ENCODE measurements around the gene RNF168. TPM values are rescaled to one million over a fixed set of nuclear protein-coding genes. Genes with fewer than 3 reads are reported as not detected.

Gene RNF168
- total RNA-seq, 2 experiments from 2014 or later, result 26.1 to 27.4 TPM

GRCh38 chr3:196547067-196547466, 43.5 kb upstream of the RNF168 start:
- no peak overlapping the region for H3K4me3 Mint-ChIP-seq
- POLR2A ChIA-PET, result no interaction called here

DNA sequence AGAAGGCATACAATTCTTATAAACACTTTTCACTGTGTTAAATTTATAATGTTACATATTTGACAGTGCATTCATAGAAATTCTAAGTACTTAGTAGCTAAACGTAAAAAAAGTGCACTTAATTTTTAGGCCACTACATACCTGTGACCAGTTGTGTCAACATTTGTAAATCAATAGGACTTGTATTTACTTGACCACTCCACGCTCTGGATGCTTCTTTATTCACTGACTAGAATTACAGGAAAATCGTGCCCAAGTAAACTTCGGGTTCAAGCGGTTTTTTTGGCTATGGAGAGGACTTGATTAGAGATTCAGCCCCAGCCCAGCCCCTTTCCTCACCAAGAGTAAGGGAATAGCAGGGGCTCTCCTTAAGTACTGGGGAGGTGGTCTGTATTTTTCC, 43.0 kb upstream of the RNF168 start:
- Histone ChIP-seq H3K27ac (ENCODE audit: low read depth in 1 of 2, low read length in 2 of 2) (no peak overlapping the region), H3K4me3 (ENCODE audit: low read length) (no peak overlapping the region), H3K9me3 (ENCODE audit: control insufficient read depth in 1 of 2, insufficient read depth in 1 of 2, low read length in 2 of 2) (peaks cover 0 to 12% of the 10 kb centered on the region in 2 experiments), H3K4me1 (ENCODE audit: insufficient read depth, low read length) (no peaks in the 10 kb centered on the region), H3K36me3 (ENCODE audit: insufficient read depth, low read length) (no peaks in the 10 kb centered on the region), H3K27me3 (ENCODE audit: control insufficient read depth in 1 of 2, insufficient read depth in 2 of 2, low read length in 2 of 2) (no peaks in the 10 kb centered on the region)
- CTCF ChIA-PET, result interaction anchor here (1.2 kb wide), 1 partner anchor 12 kb away, joined by 4 read pairs; no protein-coding TSS in a partner anchor
- no peak overlapping the region for H3K27ac Mint-ChIP-seq
- peaks cover 11% of the 10 kb centered on the region for H3K9me3 Mint-ChIP-seq
- no peaks in the 10 kb centered on the region for H3K27me3 Mint-ChIP-seq
- TF ChIP-seq CTCF (IDR thresholded peaks at IDR 0.05), result no peak
- DNase-seq, result no peak
- POLR2A ChIA-PET, result no interaction called here
- no peak for ATAC-seq (ENCODE audit: poor library complexity)
- H3K36me3 Mint-ChIP-seq (ENCODE audit: low read depth), result no peaks in the 10 kb centered on the region
- H3K4me1 Mint-ChIP-seq (ENCODE audit: low read depth), result no peaks in the 10 kb centered on the region
- intact Hi-C loops (cut with DNase I, micrococcal nuclease), result no loop called here
- no peak overlapping the region for H3K4me3 Mint-ChIP-seq

More at GRCh38 chr3:196547067-196547466, 43.5 kb upstream of the RNF168 start:
- intact Hi-C loops (cut with DNase I, micrococcal nuclease), result no loop called here
- Histone ChIP-seq H3K27ac (ENCODE audit: low read depth in 1 of 2, low read length in 2 of 2) (no peak overlapping the region), H3K9me3 (ENCODE audit: control insufficient read depth in 1 of 2, insufficient read depth in 1 of 2, low read length in 2 of 2) (peaks cover 0 to 12% of the 10 kb centered on the region in 2 experiments), H3K36me3 (ENCODE audit: insufficient read depth, low read length) (no peaks in the 10 kb centered on the region), H3K4me1 (ENCODE audit: insufficient read depth, low read length) (no peaks in the 10 kb centered on the region), H3K4me3 (ENCODE audit: low read length) (no peak overlapping the region), H3K27me3 (ENCODE audit: control insufficient read depth in 1 of 2, insufficient read depth in 2 of 2, low read length in 2 of 2) (no peaks in the 10 kb centered on the region)
- Mint-ChIP-seq H3K4me1 (ENCODE audit: low read depth) (no peaks in the 10 kb centered on the region), H3K36me3 (ENCODE audit: low read depth) (no peaks in the 10 kb centered on the region), H3K27me3 (no peaks in the 10 kb centered on the region), H3K9me3 (peaks cover 11% of the 10 kb centered on the region), H3K27ac (no peak overlapping the region)
- ATAC-seq (ENCODE audit: poor library complexity) (no peak), DNase-seq (no peak)
- no peak for TF ChIP-seq CTCF (IDR thresholded peaks at IDR 0.05)
- CTCF ChIA-PET, result interaction anchor here (1.2 kb wide), 1 partner anchor 13 kb away, joined by 4 read pairs; no protein-coding TSS in a partner anchor

DNA sequence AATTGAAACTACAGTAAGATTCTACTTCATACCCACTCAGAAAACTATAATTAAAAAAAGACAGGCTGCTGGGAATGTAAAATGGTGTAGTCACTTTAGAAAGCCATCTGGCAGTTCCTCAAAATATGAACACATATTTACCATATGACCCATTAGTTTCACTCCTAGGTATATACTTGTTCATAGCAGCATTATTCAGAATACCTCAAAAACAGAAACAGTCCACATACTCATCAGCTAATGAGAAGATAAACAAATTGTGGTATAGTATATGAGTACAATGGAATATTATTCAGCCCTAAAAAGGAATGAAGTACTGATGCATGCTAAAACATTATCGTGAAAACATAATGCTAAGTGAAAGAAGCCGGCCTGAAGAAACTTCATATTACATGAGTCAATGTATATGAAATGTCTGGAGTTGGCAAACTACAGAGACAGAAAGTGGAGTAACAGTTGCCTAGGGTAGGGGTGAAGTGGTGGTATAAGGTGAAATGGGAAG, 41.0 kb upstream of the RNF168 start:
- TF ChIP-seq CTCF (IDR thresholded peaks at IDR 0.05), result no peak
- no peak for ATAC-seq (ENCODE audit: poor library complexity)
- Histone ChIP-seq H3K9me3 (ENCODE audit: control insufficient read depth in 1 of 2, insufficient read depth in 1 of 2, low read length in 2 of 2) (peaks cover 0 to 7% of the 10 kb centered on the region in 2 experiments), H3K4me1 (ENCODE audit: insufficient read depth, low read length) (no peaks in the 10 kb centered on the region), H3K4me3 (ENCODE audit: low read length) (no peak overlapping the region), H3K27me3 (ENCODE audit: control insufficient read depth in 1 of 2, insufficient read depth in 2 of 2, low read length in 2 of 2) (no peaks in the 10 kb centered on the region), H3K36me3 (ENCODE audit: insufficient read depth, low read length) (no peaks in the 10 kb centered on the region), H3K27ac (ENCODE audit: low read depth in 1 of 2, low read length in 2 of 2) (no peak overlapping the region)
- no peak overlapping the region for H3K4me3 Mint-ChIP-seq
- intact Hi-C loops (cut with DNase I, micrococcal nuclease), result no loop called here
- no peak overlapping the region for H3K27ac Mint-ChIP-seq
- no peaks in the 10 kb centered on the region for H3K27me3 Mint-ChIP-seq
- peaks cover 5% of the 10 kb centered on the region for H3K9me3 Mint-ChIP-seq
- ChIA-PET CTCF (no interaction called here), POLR2A (no interaction called here)
- no peaks in the 10 kb centered on the region for H3K36me3 Mint-ChIP-seq (ENCODE audit: low read depth)
- H3K4me1 Mint-ChIP-seq (ENCODE audit: low read depth), result no peaks in the 10 kb centered on the region
- no peak for DNase-seq

All from CD4-positive, alpha-beta T cell (primary cell).